GM18909 (cell line): Measurements from ENCODE around the gene TGFBR1.

Experiments
- ATAC-seq: cut with Tn5 transposase; IDR thresholded peaks from one replicate; pipeline ENCODE4 v1.9.1; 2021; ENCODE audit warnings: mild to moderate bottlenecking; ENCODE audit not compliant: unreplicated experiment, poor library complexity

The TGFBR1 gene

GRCh38 chr9:99130069-99130468 is 25.2 kb downstream of the TGFBR1 start:
- peak; percentile 78 for ATAC-seq

- no peak for ATAC-seq
These were observed 28.2 kb downstream of the TGFBR1 start for GRCh38 chr9:99133145-99133544.

- ATAC-seq: no peak
These were observed 30.0 kb downstream of the TGFBR1 start for GRCh38 chr9:99134893-99135341.

GRCh38 chr9:99135456-99135855 is 30.5 kb downstream of the TGFBR1 start:
- ATAC-seq: no peak

GRCh38 chr9:99137225-99137624 is 32.3 kb downstream of the TGFBR1 start:
- no peak for ATAC-seq

GRCh38 chr9:99137891-99138290 is 33.0 kb downstream of the TGFBR1 start:
- no peak for ATAC-seq

GRCh38 chr9:99138424-99139284 is 33.7 kb downstream of the TGFBR1 start:
- no peak for ATAC-seq

- no peak for ATAC-seq
These were observed 35.0 kb downstream of the TGFBR1 start for GRCh38 chr9:99139868-99140267.

GRCh38 chr9:99140685-99141314 is 35.9 kb downstream of the TGFBR1 start:
- ATAC-seq: peak; percentile 55

GRCh38 chr9:99141849-99142248 is 36.9 kb downstream of the TGFBR1 start:
- no peak for ATAC-seq

GRCh38 chr9:99142275-99142674 is 37.4 kb downstream of the TGFBR1 start:
- no peak for ATAC-seq

GRCh38 chr9:99143655-99144054 is 38.7 kb downstream of the TGFBR1 start:
- no peak for ATAC-seq

- no peak for ATAC-seq
These were observed 40.1 kb downstream of the TGFBR1 start for GRCh38 chr9:99144966-99145365.

GRCh38 chr9:99146574-99146973 is 41.7 kb downstream of the TGFBR1 start:
- no peak for ATAC-seq

GRCh38 chr9:99147177-99147576 is 42.3 kb downstream of the TGFBR1 start:
- no peak for ATAC-seq

GRCh38 chr9:99150451-99151171 is 45.7 kb downstream of the TGFBR1 start:
- ATAC-seq: no peak

GRCh38 chr9:99154356-99154755 is 49.4 kb downstream of the TGFBR1 start:
- no peak for ATAC-seq

- no peak for ATAC-seq
These were observed 50.8 kb downstream of the TGFBR1 start for GRCh38 chr9:99155736-99156135.

GRCh38 chr9:99158629-99159028 is 53.7 kb downstream of the TGFBR1 start:
- ATAC-seq: no peak

GRCh38 chr9:99160173-99160572 is 55.3 kb downstream of the TGFBR1 start:
- no peak for ATAC-seq

GRCh38 chr9:99162759-99163364 is 57.9 kb downstream of the TGFBR1 start:
- no peak for ATAC-seq
